GM23338 (cell line): ENCODE data around the gene SCGB1A1. TPM values are rescaled to one million over a fixed set of nuclear protein-coding genes. Genes with fewer than 3 reads are reported as not detected.
"Not testable (repeated sequence)": the region's sequence is repeated elsewhere in the genome, so short reads cannot be mapped to it uniquely, and the experiment has no call there.

Source experiments
- ATAC-seq: fragments of 200-7000 bp; cut with Tn5 transposase; 3 replicates; pipeline ENCODE4 v1.9.1; 2020
- DNase-seq: peaks from one replicate; pipeline ENCODE4 v3.0.0-alpha.2; 2015; ENCODE audit warnings: low spot score
- H2AFZ ChIP-seq: fragments of 200-600 bp; sonication (generic); 2 replicates; pipeline ENCODE4 v1.8.0; 2016; ENCODE audit warnings: antibody characterized with exemption, mild to moderate bottlenecking, moderate library complexity
- H3F3A ChIP-seq: fragments of 200-600 bp; sonication (generic); replicated peaks from 2 replicates; pipeline ENCODE4 v1.8.0; 2017; ENCODE audit warnings: antibody characterized with exemption, mixed run types, low read depth
- H3K27ac ChIP-seq: fragments of 200-600 bp; sonication (generic); 2 replicates; pipeline ENCODE4 v1.6.1; 2016; ENCODE audit warnings: low read depth
- H3K27me3 ChIP-seq: fragments of 200-600 bp; sonication (generic); 2 replicates; pipeline ENCODE4 v1.8.0; 2016; ENCODE audit warnings: mild to moderate bottlenecking, mixed run types, moderate library complexity; ENCODE audit not compliant: insufficient read depth
- H3K36me3 ChIP-seq: fragments of 200-600 bp; sonication (generic); 2 replicates; pipeline ENCODE4 v1.8.0; 2016; ENCODE audit warnings: mild to moderate bottlenecking; ENCODE audit not compliant: insufficient read depth
- H3K4me1 ChIP-seq: fragments of 200-600 bp; sonication (generic); 2 replicates; pipeline ENCODE4 v1.8.0; 2016; ENCODE audit warnings: mild to moderate bottlenecking, moderate library complexity; ENCODE audit not compliant: insufficient read depth
- H3K4me2 ChIP-seq: fragments of 200-600 bp; sonication (generic); 2 replicates; pipeline ENCODE4 v1.7.1; 2017; ENCODE audit warnings: mixed run types
- H3K4me3 ChIP-seq: fragments of 200-600 bp; sonication (generic); 2 replicates; pipeline ENCODE4 v1.6.1; 2016; ENCODE audit warnings: mixed run types
- H3K79me2 ChIP-seq: fragments of 200-600 bp; sonication (generic); replicated peaks from 2 replicates; pipeline ENCODE4 v1.8.0; 2017; ENCODE audit warnings: mild to moderate bottlenecking; ENCODE audit not compliant: insufficient read depth
- H3K9me2 ChIP-seq: fragments of 200-600 bp; sonication (generic); 2 replicates; pipeline ENCODE4 v1.8.0; 2017; ENCODE audit not compliant: insufficient read depth
- H4K20me1 ChIP-seq: fragments of 200-600 bp; sonication (generic); replicated peaks from 2 replicates; pipeline ENCODE4 v1.8.0; 2017; ENCODE audit warnings: mild to moderate bottlenecking; ENCODE audit not compliant: insufficient read depth
- H3K27ac Mint-ChIP-seq: 2 replicates; pipeline ENCODE4 v1.8.0; 2020; ENCODE audit warnings: inconsistent platforms, mild to moderate bottlenecking, moderate library complexity, mixed read lengths
- H3K27me3 Mint-ChIP-seq: 3 replicates; pipeline ENCODE4 v1.8.0; 2022; ENCODE audit warnings: low read depth, mild to moderate bottlenecking, moderate library complexity, mixed read lengths, inconsistent platforms; ENCODE audit not compliant: insufficient read depth, poor library complexity
- H3K36me3 Mint-ChIP-seq: 3 replicates; pipeline ENCODE4 v1.8.0; 2021; ENCODE audit warnings: low read depth, mild to moderate bottlenecking, inconsistent platforms, moderate library complexity, mixed read lengths
- H3K4me1 Mint-ChIP-seq: 3 replicates; pipeline ENCODE4 v1.8.0; 2020; ENCODE audit warnings: mild to moderate bottlenecking, inconsistent platforms, mixed read lengths
- H3K4me3 Mint-ChIP-seq: 3 replicates; pipeline ENCODE4 v1.8.0; 2021; ENCODE audit warnings: moderate library complexity, mild to moderate bottlenecking, inconsistent platforms, mixed read lengths
- H3K9me3 Mint-ChIP-seq: 3 replicates; pipeline ENCODE4 v1.8.0; 2020; ENCODE audit warnings: moderate library complexity, mild to moderate bottlenecking, inconsistent platforms, mixed read lengths
- CREB1 ChIP-seq: fragments of 250-450 bp; sonication (Bioruptor Pico); IDR thresholded peaks from 2 replicates; pipeline ENCODE4 v1.5.0; 2020; ENCODE audit warnings: low read depth, mild to moderate bottlenecking, moderate library complexity
- EZH2 ChIP-seq: fragments of 200-600 bp; sonication (generic); IDR thresholded peaks from one replicate; pipeline ENCODE4 v1.8.0; 2017; ENCODE audit warnings: antibody characterized with exemption, mild to moderate bottlenecking, low read depth; ENCODE audit not compliant: unreplicated experiment
- JUNB ChIP-seq: IDR thresholded peaks from one replicate; pipeline ENCODE4 v1.6.1; 2016; ENCODE audit warnings: antibody characterized with exemption; ENCODE audit not compliant: unreplicated experiment
- NANOG ChIP-seq: IDR thresholded peaks from 2 replicates; pipeline ENCODE4 v1.6.1; 2016; ENCODE audit warnings: antibody characterized with exemption, borderline replicate concordance
- POLR2AphosphoS5 ChIP-seq: IDR thresholded peaks from 2 replicates; pipeline ENCODE4 v1.6.1; 2016; ENCODE audit warnings: antibody characterized with exemption, low read depth
- ZNF331 ChIP-seq: fragments of 250-450 bp; sonication (Bioruptor Pico); IDR thresholded peaks from 2 replicates; pipeline ENCODE4 v1.5.0; 2020; ENCODE audit warnings: low read depth, mild to moderate bottlenecking, moderate library complexity
- polyA plus RNA-seq: library from polyadenylated mRNA; unstranded; fragments of >200 nt; fragmentation: Nextera tagmentation; extraction: Ambion mirVana; gene quantifications from 2 replicates; pipeline ENCODE4 v1.2.1, GENCODE V29; 2016
- total RNA-seq: library from RNA; depleted of rRNA; stranded (reverse); fragments of >200 nt; shearing (Covaris generic); gene quantifications from 2 replicates; pipeline ENCODE4 v1.2.3, GENCODE V29; 2014
- TF ChIP-seq, protein P1 (sequence below): IDR thresholded peaks from 2 replicates; pipeline ENCODE4 v1.6.1; 2016; ENCODE audit warnings: antibody characterized with exemption
- TF ChIP-seq, protein P2 (sequence below): IDR thresholded peaks from one replicate; pipeline ENCODE4 v1.6.1; 2018; ENCODE audit warnings: antibody characterized with exemption; ENCODE audit not compliant: unreplicated experiment
- TF ChIP-seq, protein P3 (sequence below): fragments of 250-450 bp; sonication (Bioruptor Pico); IDR thresholded peaks from 2 replicates; pipeline ENCODE4 v1.5.0; 2020; ENCODE audit warnings: mild to moderate bottlenecking, moderate library complexity
- TF ChIP-seq, protein P4 (sequence below), 2 experiments: fragments of 200-600 bp in 1 of 2; sonication (generic) in 1 of 2; conservative IDR thresholded peaks; 2 replicates each; pipeline versions ENCODE4 v1.5.1 to v1.6.1; 2016 to 2017; ENCODE audit warnings: antibody characterized with exemption in 2 of 2, low read depth in 2 of 2, mild to moderate bottlenecking in 2 of 2, moderate library complexity in 1 of 2

Gene SCGB1A1
- total and polyA plus RNA-seq, 2 experiments from 2014 or later = not detected

DNA sequence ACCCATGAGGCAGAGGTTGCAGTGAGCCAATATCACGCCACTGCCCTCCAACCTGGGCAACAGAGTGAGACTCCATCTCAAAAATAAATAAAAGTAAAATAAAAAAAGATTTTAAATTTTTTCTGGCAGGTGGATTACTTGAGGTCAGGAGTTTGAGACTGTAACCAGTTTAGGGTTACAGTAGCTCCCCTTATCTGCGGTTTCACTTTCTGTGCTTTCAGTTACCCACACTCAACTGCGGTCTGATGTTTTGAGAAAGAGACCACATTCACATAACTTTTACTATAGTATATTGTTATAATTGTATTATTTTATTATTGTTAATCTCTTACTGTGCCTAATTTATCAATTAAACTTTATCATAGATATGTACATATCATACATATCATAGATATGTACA lies 32.8 kb upstream of the SCGB1A1 start:
- not testable (repeated sequence) for H3K9me2 ChIP-seq, H3K36me3 Mint-ChIP-seq, DNase-seq, H3K4me1 ChIP-seq, H3K27ac Mint-ChIP-seq, H3K27me3 ChIP-seq, H3K4me3 ChIP-seq, ATAC-seq, H2AFZ ChIP-seq, H3K4me2 ChIP-seq, H4K20me1 ChIP-seq, H3K79me2 ChIP-seq, H3K4me1 Mint-ChIP-seq, H3K27me3 Mint-ChIP-seq, H3K9me3 Mint-ChIP-seq, H3K36me3 ChIP-seq, H3K4me3 Mint-ChIP-seq, H3K27ac ChIP-seq, H3F3A ChIP-seq

DNA sequence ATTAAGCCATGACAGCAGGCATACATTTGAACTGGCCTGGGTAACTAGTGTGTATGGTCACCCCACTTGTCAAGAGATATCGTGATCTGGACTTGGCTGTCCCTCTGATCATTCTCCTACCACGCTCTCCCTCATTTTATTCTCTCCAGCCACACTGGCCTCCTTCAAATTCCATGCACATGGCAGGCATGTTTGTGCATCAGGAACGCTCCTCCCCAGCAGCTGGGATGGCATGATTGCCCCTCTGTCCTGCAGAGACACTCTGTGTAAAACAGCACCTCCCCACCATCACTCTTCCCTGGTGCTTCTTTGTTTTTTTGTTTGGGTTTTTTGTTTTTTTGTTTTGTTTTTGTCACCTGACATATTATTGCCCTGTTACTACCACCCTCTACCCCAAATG lies 31.5 kb upstream of the SCGB1A1 start:
- H3K4me3 ChIP-seq = no peak overlapping the region
- no peaks in the 10 kb centered on the region for H3K27me3 ChIP-seq
- H3K9me2 ChIP-seq = no peaks in the 10 kb centered on the region
- no peaks in the 10 kb centered on the region for H3K36me3 Mint-ChIP-seq
- peaks cover 1% of the 10 kb centered on the region for H3K27me3 Mint-ChIP-seq
- H3K36me3 ChIP-seq = no peaks in the 10 kb centered on the region
- H3K9me3 Mint-ChIP-seq = no peaks in the 10 kb centered on the region
- H2AFZ ChIP-seq = no peak overlapping the region
- H3K79me2 ChIP-seq = no peaks in the 10 kb centered on the region
- no peak for DNase-seq
- H3K4me1 Mint-ChIP-seq = no peaks in the 10 kb centered on the region
- no peaks in the 10 kb centered on the region; the same call in 1 of the 2 replicates for H4K20me1 ChIP-seq
- ATAC-seq = no peak
- H3F3A ChIP-seq = no peaks in the 10 kb centered on the region
- no peak overlapping the region for H3K4me2 ChIP-seq
- no peak overlapping the region for H3K27ac Mint-ChIP-seq
- no peaks in the 10 kb centered on the region for H3K4me1 ChIP-seq
- no peak overlapping the region for H3K27ac ChIP-seq
- no peak overlapping the region for H3K4me3 Mint-ChIP-seq
- no peak for TF ChIP-seq ZNF331
- no peak for TF ChIP-seq EZH2
- TF ChIP-seq, protein P1, sequence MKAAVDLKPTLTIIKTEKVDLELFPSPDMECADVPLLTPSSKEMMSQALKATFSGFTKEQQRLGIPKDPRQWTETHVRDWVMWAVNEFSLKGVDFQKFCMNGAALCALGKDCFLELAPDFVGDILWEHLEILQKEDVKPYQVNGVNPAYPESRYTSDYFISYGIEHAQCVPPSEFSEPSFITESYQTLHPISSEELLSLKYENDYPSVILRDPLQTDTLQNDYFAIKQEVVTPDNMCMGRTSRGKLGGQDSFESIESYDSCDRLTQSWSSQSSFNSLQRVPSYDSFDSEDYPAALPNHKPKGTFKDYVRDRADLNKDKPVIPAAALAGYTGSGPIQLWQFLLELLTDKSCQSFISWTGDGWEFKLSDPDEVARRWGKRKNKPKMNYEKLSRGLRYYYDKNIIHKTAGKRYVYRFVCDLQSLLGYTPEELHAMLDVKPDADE = no peak
- TF ChIP-seq, protein P2, sequence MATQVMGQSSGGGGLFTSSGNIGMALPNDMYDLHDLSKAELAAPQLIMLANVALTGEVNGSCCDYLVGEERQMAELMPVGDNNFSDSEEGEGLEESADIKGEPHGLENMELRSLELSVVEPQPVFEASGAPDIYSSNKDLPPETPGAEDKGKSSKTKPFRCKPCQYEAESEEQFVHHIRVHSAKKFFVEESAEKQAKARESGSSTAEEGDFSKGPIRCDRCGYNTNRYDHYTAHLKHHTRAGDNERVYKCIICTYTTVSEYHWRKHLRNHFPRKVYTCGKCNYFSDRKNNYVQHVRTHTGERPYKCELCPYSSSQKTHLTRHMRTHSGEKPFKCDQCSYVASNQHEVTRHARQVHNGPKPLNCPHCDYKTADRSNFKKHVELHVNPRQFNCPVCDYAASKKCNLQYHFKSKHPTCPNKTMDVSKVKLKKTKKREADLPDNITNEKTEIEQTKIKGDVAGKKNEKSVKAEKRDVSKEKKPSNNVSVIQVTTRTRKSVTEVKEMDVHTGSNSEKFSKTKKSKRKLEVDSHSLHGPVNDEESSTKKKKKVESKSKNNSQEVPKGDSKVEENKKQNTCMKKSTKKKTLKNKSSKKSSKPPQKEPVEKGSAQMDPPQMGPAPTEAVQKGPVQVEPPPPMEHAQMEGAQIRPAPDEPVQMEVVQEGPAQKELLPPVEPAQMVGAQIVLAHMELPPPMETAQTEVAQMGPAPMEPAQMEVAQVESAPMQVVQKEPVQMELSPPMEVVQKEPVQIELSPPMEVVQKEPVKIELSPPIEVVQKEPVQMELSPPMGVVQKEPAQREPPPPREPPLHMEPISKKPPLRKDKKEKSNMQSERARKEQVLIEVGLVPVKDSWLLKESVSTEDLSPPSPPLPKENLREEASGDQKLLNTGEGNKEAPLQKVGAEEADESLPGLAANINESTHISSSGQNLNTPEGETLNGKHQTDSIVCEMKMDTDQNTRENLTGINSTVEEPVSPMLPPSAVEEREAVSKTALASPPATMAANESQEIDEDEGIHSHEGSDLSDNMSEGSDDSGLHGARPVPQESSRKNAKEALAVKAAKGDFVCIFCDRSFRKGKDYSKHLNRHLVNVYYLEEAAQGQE = no peak
- no peak for TF ChIP-seq POLR2AphosphoS5
- TF ChIP-seq, protein P3, sequence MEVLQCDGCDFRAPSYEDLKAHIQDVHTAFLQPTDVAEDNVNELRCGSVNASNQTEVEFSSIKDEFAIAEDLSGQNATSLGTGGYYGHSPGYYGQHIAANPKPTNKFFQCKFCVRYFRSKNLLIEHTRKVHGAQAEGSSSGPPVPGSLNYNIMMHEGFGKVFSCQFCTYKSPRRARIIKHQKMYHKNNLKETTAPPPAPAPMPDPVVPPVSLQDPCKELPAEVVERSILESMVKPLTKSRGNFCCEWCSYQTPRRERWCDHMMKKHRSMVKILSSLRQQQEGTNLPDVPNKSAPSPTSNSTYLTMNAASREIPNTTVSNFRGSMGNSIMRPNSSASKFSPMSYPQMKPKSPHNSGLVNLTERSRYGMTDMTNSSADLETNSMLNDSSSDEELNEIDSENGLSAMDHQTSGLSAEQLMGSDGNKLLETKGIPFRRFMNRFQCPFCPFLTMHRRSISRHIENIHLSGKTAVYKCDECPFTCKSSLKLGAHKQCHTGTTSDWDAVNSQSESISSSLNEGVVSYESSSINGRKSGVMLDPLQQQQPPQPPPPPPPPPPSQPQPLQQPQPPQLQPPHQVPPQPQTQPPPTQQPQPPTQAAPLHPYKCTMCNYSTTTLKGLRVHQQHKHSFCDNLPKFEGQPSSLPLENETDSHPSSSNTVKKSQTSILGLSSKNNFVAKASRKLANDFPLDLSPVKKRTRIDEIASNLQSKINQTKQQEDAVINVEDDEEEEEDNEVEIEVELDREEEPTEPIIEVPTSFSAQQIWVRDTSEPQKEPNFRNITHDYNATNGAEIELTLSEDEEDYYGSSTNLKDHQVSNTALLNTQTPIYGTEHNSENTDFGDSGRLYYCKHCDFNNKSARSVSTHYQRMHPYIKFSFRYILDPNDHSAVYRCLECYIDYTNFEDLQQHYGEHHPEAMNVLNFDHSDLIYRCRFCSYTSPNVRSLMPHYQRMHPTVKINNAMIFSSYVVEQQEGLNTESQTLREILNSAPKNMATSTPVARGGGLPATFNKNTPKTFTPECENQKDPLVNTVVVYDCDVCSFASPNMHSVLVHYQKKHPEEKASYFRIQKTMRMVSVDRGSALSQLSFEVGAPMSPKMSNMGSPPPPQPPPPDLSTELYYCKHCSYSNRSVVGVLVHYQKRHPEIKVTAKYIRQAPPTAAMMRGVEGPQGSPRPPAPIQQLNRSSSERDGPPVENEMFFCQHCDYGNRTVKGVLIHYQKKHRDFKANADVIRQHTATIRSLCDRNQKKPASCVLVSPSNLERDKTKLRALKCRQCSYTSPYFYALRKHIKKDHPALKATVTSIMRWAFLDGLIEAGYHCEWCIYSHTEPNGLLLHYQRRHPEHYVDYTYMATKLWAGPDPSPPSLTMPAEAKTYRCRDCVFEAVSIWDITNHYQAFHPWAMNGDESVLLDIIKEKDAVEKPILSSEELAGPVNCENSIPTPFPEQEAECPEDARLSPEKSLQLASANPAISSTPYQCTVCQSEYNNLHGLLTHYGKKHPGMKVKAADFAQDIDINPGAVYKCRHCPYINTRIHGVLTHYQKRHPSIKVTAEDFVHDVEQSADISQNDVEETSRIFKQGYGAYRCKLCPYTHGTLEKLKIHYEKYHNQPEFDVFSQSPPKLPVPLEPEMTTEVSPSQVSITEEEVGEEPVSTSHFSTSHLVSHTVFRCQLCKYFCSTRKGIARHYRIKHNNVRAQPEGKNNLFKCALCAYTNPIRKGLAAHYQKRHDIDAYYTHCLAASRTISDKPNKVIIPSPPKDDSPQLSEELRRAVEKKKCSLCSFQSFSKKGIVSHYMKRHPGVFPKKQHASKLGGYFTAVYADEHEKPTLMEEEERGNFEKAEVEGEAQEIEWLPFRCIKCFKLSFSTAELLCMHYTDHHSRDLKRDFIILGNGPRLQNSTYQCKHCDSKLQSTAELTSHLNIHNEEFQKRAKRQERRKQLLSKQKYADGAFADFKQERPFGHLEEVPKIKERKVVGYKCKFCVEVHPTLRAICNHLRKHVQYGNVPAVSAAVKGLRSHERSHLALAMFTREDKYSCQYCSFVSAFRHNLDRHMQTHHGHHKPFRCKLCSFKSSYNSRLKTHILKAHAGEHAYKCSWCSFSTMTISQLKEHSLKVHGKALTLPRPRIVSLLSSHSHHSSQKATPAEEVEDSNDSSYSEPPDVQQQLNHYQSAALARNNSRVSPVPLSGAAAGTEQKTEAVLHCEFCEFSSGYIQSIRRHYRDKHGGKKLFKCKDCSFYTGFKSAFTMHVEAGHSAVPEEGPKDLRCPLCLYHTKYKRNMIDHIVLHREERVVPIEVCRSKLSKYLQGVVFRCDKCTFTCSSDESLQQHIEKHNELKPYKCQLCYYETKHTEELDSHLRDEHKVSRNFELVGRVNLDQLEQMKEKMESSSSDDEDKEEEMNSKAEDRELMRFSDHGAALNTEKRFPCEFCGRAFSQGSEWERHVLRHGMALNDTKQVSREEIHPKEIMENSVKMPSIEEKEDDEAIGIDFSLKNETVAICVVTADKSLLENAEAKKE (CRISPR knock-in tag) = no peak
- TF ChIP-seq NANOG = no peak
- no peak for TF ChIP-seq JUNB
- TF ChIP-seq CREB1 (CRISPR knock-in tag) = no peak
- TF ChIP-seq, protein P4, sequence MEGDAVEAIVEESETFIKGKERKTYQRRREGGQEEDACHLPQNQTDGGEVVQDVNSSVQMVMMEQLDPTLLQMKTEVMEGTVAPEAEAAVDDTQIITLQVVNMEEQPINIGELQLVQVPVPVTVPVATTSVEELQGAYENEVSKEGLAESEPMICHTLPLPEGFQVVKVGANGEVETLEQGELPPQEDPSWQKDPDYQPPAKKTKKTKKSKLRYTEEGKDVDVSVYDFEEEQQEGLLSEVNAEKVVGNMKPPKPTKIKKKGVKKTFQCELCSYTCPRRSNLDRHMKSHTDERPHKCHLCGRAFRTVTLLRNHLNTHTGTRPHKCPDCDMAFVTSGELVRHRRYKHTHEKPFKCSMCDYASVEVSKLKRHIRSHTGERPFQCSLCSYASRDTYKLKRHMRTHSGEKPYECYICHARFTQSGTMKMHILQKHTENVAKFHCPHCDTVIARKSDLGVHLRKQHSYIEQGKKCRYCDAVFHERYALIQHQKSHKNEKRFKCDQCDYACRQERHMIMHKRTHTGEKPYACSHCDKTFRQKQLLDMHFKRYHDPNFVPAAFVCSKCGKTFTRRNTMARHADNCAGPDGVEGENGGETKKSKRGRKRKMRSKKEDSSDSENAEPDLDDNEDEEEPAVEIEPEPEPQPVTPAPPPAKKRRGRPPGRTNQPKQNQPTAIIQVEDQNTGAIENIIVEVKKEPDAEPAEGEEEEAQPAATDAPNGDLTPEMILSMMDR (conservative IDR thresholded peaks at IDR 0.05; ENCODE audit: low read depth in 2 of 2) = no peak
